ENCODE results near the gene ATAD3B.
"Not testable (repeated sequence)": the region's sequence is repeated elsewhere in the genome, so short reads cannot be mapped to it uniquely, and the experiment has no call there.

Gene ATAD3B

DNA sequence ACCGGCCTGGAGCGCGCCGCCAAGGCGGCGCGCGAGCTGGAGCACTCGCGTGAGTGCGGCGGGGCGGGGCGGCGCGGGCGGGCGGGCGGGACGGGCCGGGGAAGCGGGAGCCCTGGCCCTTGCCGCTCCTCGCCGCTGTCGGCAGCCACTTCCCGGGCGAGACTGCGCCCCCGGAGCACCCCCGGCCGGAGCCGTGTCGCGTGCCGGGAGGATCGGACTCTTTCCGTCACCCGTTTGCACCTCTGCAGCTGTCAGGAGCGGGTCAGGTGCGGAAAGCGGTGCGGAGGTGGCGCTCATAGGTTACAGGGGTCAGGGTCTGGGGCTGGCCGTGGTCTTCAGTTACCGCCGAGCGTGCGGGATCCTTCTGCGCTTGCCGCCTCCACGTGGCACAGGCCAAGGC is 40.9 kb downstream of the ATAD3B start:
- DNase-seq (ENCODE audit: low read depth in 2 of 2), result peak in 1 of 2 donors; percentile 10

DNA sequence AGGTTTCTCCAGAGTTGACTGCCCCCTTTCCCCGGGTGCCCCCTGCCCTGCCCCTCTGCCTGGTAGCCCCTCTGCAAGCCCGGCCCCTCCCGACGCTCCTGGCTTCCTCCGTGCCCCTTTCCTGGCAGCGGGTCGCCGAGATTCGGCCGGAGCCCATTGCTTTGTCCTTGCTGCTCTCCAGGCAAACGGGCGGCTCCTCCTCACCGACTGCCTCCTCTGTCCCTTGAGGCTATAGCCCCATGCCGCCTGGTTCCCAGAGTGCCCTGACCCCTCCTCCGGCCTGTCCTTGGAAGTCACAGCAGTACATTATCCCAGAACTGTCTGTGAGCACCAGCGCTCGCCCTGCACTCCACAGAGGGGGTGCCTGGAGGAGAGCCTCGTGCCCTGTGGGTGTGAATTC is 42.1 kb downstream of the ATAD3B start:
- not testable (repeated sequence) for DNase-seq (ENCODE audit: low read depth in 2 of 2)

GRCh38 chr1:1514376-1514775 is 42.8 kb downstream of the ATAD3B start:
- DNase-seq (ENCODE audit: low read depth in 2 of 2), result not testable (repeated sequence)

DNA sequence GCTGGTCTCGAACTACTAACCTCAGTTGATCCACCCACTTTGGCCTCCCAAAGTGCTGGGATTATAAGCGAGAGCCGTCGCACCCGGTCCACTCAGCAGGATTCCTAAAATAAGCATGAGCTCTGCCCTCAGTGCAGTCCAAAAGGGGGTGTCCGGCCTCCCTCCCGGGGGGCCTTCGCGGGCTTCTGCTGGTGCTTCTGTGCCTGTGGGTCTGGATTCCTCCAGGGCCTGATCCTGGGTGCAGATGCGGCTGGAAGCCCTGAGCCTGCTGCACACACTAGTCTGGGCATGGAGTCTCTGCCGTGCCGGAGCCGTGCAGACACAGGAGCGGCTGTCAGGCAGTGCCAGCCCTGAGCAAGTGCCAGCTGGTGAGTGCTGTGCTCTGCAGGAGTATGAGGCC is 45.4 kb downstream of the ATAD3B start:
- not testable (repeated sequence) for DNase-seq (ENCODE audit: low read depth in 2 of 2)

DNA sequence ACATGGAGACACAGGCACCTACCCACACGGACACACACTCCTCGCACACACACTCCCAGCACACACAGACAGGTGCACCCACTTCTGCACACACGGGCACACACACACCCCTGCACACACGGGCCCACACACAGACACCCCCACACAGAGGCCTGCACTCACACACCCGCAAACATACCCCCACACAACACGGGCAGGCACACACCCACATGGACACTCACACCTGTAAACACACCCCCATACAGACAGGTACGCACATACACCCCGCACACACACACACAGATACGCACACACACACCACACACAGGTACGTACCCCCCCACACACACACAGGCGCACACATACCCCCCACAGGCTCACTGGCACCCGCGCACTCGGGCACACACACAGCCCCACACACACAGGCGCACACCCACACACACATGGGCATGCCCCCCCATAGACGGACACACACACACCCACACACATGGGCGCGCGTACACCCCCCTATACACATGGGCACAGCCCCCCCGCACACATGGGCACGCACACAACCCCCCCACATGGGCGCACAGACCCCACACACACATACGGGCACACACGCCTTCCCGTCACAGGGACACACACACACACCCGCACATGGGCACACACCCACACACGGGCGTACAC is 46.5 kb downstream of the ATAD3B start:
- no peak for DNase-seq (ENCODE audit: low read depth in 2 of 2)

- not testable (repeated sequence) for DNase-seq (ENCODE audit: low read depth in 2 of 2)
Measured at GRCh38 chr1:1518621-1519007, 47.0 kb downstream of the ATAD3B start.

- not testable (repeated sequence) for DNase-seq (ENCODE audit: low read depth in 2 of 2)
Measured at GRCh38 chr1:1519805-1520505, 48.4 kb downstream of the ATAD3B start.

- DNase-seq (ENCODE audit: low read depth in 2 of 2), result no peak
Measured at GRCh38 chr1:1521331-1521730, 49.8 kb downstream of the ATAD3B start.

DNA sequence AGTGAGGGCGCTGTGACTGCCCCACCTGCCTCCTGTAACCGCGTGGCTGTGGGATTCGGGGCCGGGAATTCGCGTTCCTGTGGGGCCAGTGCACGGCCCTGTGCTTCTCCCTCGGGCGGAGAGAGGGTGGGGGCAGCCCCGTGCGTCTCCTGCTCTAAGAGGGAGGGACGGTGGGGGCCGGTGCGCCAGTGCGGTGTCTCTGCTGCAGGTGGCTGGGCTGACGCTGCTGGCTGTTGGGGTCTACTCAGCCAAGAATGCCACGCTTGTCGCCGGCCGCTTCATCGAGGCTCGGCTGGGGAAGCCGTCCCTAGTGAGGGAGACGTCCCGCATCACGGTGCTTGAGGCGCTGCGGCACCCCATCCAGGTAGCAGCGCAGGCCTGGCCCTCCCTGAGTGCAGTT is 51.0 kb downstream of the ATAD3B start:
- not testable (repeated sequence) for DNase-seq (ENCODE audit: low read depth in 2 of 2)

DNA sequence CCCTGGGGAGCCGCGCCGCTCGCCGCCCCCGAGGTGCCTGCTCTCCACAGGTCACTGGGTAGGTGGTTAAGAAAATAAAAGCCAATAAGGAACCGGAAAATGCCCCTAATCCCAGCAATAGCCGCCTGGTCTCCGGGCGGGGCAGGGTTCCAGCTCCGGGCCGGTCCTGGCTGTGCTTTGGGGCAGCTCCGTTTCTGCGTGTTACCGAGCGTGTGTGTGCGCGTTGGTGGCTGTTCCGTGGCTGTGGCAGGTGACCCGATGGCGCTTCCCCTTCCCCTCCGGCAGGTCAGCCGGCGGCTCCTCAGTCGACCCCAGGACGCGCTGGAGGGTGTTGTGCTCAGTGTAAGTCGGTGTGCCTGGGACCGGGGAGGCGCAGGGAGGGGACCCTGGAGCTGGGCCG is 51.7 kb downstream of the ATAD3B start:
- not testable (repeated sequence) for DNase-seq (ENCODE audit: low read depth in 2 of 2)

DNA sequence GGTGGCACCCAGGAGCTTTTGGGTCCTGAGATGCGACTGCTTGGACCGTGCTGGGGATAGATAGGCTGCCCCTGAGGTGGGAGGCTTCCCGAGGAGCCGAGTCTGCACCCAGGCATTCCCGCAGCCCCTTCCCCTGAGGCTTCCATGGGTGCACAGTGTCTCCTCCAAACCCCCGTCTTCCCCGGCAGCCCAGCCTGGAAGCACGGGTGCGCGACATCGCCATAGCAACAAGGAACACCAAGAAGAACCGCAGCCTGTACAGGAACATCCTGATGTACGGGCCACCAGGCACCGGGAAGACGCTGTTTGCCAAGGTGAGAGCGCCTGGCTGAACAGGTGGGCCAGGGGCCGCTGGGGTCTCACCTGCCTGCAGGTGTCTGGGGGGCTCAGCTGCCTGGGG is 52.1 kb downstream of the ATAD3B start:
- not testable (repeated sequence) for DNase-seq (ENCODE audit: low read depth in 2 of 2)

GRCh38 chr1:1524750-1525383 is 53.3 kb downstream of the ATAD3B start:
- not testable (repeated sequence) for DNase-seq (ENCODE audit: low read depth in 2 of 2)

- DNase-seq (ENCODE audit: low read depth in 2 of 2), result not testable (repeated sequence)
Measured at GRCh38 chr1:1526476-1526875, 54.9 kb downstream of the ATAD3B start.

DNA sequence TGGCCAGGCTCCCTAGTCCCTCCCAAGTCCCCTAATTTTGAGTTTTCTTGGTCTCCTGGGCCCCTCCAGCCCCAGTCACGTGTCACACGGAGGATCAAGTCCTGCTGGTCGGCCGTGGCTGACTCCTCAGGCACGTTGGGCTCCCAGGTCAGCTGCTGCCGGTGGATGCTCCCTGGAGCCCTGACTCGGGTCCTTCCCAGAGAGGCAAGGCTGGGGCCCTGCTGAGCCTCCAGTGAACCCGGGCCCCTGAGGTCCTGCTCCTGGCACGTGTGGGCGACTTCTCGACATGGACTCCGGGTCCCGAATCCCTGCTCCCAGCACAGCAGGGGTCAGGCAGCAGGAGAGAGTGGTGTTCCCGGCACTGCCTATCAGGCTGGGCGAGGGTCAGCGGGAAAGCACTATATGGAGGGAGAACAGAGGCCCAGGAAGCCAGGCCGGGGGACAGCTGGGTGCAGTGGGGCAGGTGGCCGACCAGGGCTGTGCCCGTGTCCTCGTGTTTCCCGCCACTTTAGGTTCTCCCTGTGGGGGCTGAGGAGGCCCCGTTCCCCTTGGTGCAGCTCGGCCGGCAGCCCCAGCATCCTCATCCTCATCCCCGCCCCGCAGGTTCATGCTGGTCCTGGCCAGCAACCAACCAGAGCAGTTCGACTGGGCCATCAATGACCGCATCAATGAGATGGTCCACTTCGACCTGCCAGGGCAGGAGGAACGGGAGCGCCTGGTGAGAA is 55.7 kb downstream of the ATAD3B start:
- DNase-seq (ENCODE audit: low read depth in 2 of 2), result no peak

GRCh38 chr1:1528301-1529267 is 57.0 kb downstream of the ATAD3B start:
- no peak for DNase-seq (ENCODE audit: low read depth in 2 of 2)

DNA sequence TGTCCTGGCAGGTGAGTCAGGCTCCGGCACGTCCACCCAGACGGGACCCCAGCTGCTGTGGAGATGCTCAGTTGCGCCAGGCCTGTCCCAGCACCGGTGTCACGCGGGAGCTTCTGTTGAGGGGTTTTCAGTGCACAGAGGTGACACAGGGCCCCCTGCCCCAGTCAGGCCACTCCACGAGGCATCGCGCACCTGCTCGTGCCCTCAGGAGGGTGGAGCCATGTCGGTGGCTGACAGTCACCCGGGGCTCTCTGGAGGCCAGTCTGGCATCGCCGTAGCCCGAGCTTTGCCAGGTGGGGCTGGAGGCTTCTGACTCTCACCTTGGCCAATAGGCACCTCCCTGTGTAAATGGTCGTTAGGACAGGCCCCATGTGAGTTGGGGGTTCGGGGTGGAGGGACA is 57.8 kb downstream of the ATAD3B start:
- no peak for DNase-seq (ENCODE audit: low read depth in 2 of 2)

GRCh38 chr1:1529936-1530335 is 58.4 kb downstream of the ATAD3B start:
- no peak for DNase-seq (ENCODE audit: low read depth in 2 of 2)

DNA sequence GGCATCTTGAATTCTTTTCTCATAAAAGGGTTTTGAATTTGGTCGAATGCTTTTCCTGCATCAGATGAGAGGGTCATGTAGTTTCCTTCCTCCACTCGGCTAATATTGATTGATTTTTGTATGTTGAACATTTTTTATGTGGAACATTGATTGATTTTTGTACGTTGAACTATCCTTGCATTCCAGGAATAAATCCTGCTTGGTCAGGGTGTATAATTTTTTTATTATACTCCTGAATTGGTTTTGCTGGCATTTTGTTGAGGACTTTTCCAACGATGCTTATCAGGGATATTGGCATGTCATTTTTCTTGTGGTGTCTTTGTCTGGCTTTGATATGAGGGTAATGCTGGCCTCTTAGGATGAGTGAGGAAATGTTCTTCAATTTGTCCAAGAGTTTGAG is 60.4 kb downstream of the ATAD3B start:
- DNase-seq (ENCODE audit: low read depth in 2 of 2), result no peak

- not testable (repeated sequence) for DNase-seq (ENCODE audit: low read depth in 2 of 2)
Measured at GRCh38 chr1:1533176-1533893, 61.8 kb downstream of the ATAD3B start.

GRCh38 chr1:1533894-1534291 is 62.3 kb downstream of the ATAD3B start:
- DNase-seq (ENCODE audit: low read depth in 2 of 2), result not testable (repeated sequence)
